NCI-H1105 (cell line): ENCODE results near the gene ID2.

Source experiments
- DNase-seq: peaks from one replicate; lab custom pipeline; 2025; lab: John Stamatoyannopoulos, UW

The ID2 gene

DNA sequence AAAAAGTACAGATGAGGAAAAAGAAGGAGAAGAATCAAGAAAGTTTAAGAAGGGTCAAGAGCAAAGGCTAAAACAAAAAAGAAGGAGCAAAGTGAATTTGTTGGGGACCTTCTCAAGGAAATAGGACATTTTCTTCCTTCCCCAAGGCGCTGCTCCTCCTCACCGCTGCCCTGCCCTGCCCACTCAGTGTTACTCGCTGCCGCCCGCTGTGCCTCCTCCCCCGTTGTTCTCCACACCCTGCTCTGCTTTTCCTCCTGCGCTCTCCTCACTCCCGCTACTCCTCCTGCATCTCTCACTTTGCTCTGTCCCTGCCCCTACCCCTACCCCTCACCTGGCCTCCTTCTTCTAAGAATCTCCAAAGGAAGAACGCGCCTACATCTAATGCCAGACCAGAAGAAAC lies 50.7 kb downstream of the ID2 start:
- DNase-seq, result no peak
